Endothelial cell (in vitro differentiated cells): Measurements from ENCODE around the gene ARHGEF12. TPM values are rescaled to one million over a fixed set of nuclear protein-coding genes. Genes with fewer than 3 reads are reported as not detected.

Experiments
- DNase-seq: peaks from one replicate; pipeline ENCODE4 v3.0.0; 2021; ENCODE audit warnings: low spot score
- H3K27ac Mint-ChIP-seq: one replicate; pipeline ENCODE4 v1.8.0; 2021; ENCODE audit warnings: mixed read lengths, inconsistent platforms; ENCODE audit not compliant: unreplicated experiment
- H3K27me3 Mint-ChIP-seq: one replicate; pipeline ENCODE4 v1.8.0; 2021; ENCODE audit warnings: mild to moderate bottlenecking, moderate library complexity, mixed read lengths, inconsistent platforms; ENCODE audit not compliant: unreplicated experiment
- H3K36me3 Mint-ChIP-seq: one replicate; pipeline ENCODE4 v1.8.0; 2021; ENCODE audit warnings: mild to moderate bottlenecking, low read depth, mixed read lengths, inconsistent platforms; ENCODE audit not compliant: unreplicated experiment
- H3K4me1 Mint-ChIP-seq: one replicate; pipeline ENCODE4 v1.8.0; 2021; ENCODE audit warnings: mild to moderate bottlenecking, mixed read lengths, inconsistent platforms; ENCODE audit not compliant: unreplicated experiment
- H3K4me3 Mint-ChIP-seq: one replicate; pipeline ENCODE4 v1.8.0; 2021; ENCODE audit warnings: mild to moderate bottlenecking, mixed read lengths, inconsistent platforms; ENCODE audit not compliant: unreplicated experiment
- H3K9me3 Mint-ChIP-seq: one replicate; pipeline ENCODE4 v1.8.0; 2021; ENCODE audit warnings: mixed read lengths, inconsistent platforms; ENCODE audit not compliant: unreplicated experiment
- CTCF ChIP-seq: fragments of 200-600 bp; sonication (generic); IDR thresholded peaks from one replicate; pipeline ENCODE4 v1.5.0; 2021; ENCODE audit warnings: antibody characterized with exemption; ENCODE audit not compliant: unreplicated experiment
- total RNA-seq: library from RNA; stranded (reverse); fragmentation: NEBNext Ultra II Directional; extraction: Animal tissue kit (Norgen Biotek cat#: 25700); gene quantifications from one replicate; pipeline ENCODE4 v1.2.1, GENCODE V29; 2021; ENCODE audit not compliant: unreplicated experiment

Gene ARHGEF12
- total RNA-seq, 1 donor from 2014 or later, result 128 TPM

GRCh38 chr11:120509346-120510053 lies 173.3 kb downstream of the ARHGEF12 start:
- Mint-ChIP-seq H3K36me3 (no peaks in the 10 kb centered on the region), H3K4me3 (no peak overlapping the region), H3K27me3 (peaks cover 11% of the 10 kb centered on the region), H3K27ac (no peak overlapping the region), H3K4me1 (no peaks in the 10 kb centered on the region), H3K9me3 (no peaks in the 10 kb centered on the region)
- no peak for TF ChIP-seq CTCF
- no peak for DNase-seq

- H3K9me3 Mint-ChIP-seq, result no peaks in the 10 kb centered on the region
- H3K36me3 Mint-ChIP-seq, result no peaks in the 10 kb centered on the region
- H3K27me3 Mint-ChIP-seq, result peaks cover 13% of the 10 kb centered on the region
- TF ChIP-seq CTCF, result no peak
- H3K27ac Mint-ChIP-seq, result peak overlapping the region; percentile 17
- H3K4me1 Mint-ChIP-seq, result no peaks in the 10 kb centered on the region
- peak overlapping the region; percentile 66 for H3K4me3 Mint-ChIP-seq
- no peak for DNase-seq
Observed at GRCh38 chr11:120510406-120511115, 174.3 kb downstream of the ARHGEF12 start.

- peak; percentile 94 for TF ChIP-seq CTCF
- H3K27ac Mint-ChIP-seq, result peak within 1 kb of the TSS; percentile 17
Observed at GRCh38 chr11:120511116-120511819, 175.1 kb downstream of the ARHGEF12 start, which contains the start of gene GRIK4. Gene GRIK4, plus strand, starts transcription at chr11:120511748. Its CDS starts 148,571 bp downstream, at chr11:120660319.

GRCh38 chr11:120511820-120512738 lies 175.9 kb downstream of the ARHGEF12 start:
- DNase-seq, result no peak
- Mint-ChIP-seq H3K27me3 (peaks cover 13% of the 10 kb centered on the region), H3K4me1 (no peaks in the 10 kb centered on the region), H3K4me3 (peak overlapping the region; percentile 65), H3K27ac (no peak overlapping the region), H3K9me3 (no peaks in the 10 kb centered on the region), H3K36me3 (no peaks in the 10 kb centered on the region)
- no peak for TF ChIP-seq CTCF

More at GRCh38 chr11:120511116-120511819, 175.1 kb downstream of the ARHGEF12 start, which contains the start of gene GRIK4:
- H3K9me3 Mint-ChIP-seq, result no peaks in the 10 kb centered on the region
- H3K4me3 Mint-ChIP-seq, result peak within 1 kb of the TSS; percentile 66
- peaks cover 13% of the 10 kb centered on the region for H3K27me3 Mint-ChIP-seq
- peak; percentile 93 for DNase-seq
- no peaks in the 10 kb centered on the region for H3K36me3 Mint-ChIP-seq
- no peaks in the 10 kb centered on the region for H3K4me1 Mint-ChIP-seq
